Neural progenitor cell (in vitro differentiated cells): ENCODE data around the gene SPOCK1.
A peak's percentile ranks its signal among the peaks of the same experiment; 100 is the strongest.

Source experiments
- CTCF ChIP-seq: fragments of 200-600 bp; sonication (generic); IDR thresholded peaks from 2 replicates; pipeline ENCODE4 v1.5.1; 2017; ENCODE audit warnings: antibody characterized with exemption, mild to moderate bottlenecking
- EZH2 ChIP-seq: fragments of 200-600 bp; sonication (generic); IDR thresholded peaks from 2 replicates; pipeline ENCODE4 v1.6.1; 2017; ENCODE audit warnings: antibody characterized with exemption, mild to moderate bottlenecking, moderate library complexity
- EZH2phosphoT487 ChIP-seq: fragments of 200-600 bp; sonication (generic); IDR thresholded peaks from 2 replicates; pipeline ENCODE4 v1.6.1; 2017; ENCODE audit warnings: antibody characterized with exemption

GRCh38 chr5:137200906-137201700 lies 298.0 kb downstream of the SPOCK1 start:
- TF ChIP-seq CTCF: no peak
- TF ChIP-seq EZH2: no peak
- TF ChIP-seq EZH2phosphoT487: peak; percentile 56
